OCI-LY1 (cell line): ENCODE data around the gene LENG1.

Source experiments
- CTCF ChIP-seq: fragments of 200-600 bp; sonication (generic), shearing (Covaris generic); IDR thresholded peaks from 2 replicates; pipeline ENCODE4 v1.5.1; 2017; ENCODE audit warnings: mild to moderate bottlenecking, antibody characterized with exemption, low read length, moderate library complexity, mixed read lengths
- EZH2 ChIP-seq: fragments of 200-600 bp; sonication (generic), shearing (Covaris generic); IDR thresholded peaks from 2 replicates; pipeline ENCODE4 v1.8.0; 2017; ENCODE audit warnings: borderline replicate concordance, mixed run types, mild to moderate bottlenecking, antibody characterized with exemption, low read length, moderate library complexity, mixed read lengths

- TF ChIP-seq CTCF (peak; percentile 65), EZH2 (no peak)
These were observed 8.8 kb upstream of the LENG1 start for GRCh38 chr19:54168174-54168917.
